Amygdala (tissue), 56 donors: ENCODE results near the gene DOK4.

Source experiments
- DNase-seq, 56 donors: peaks; one replicate each; lab custom pipeline; 2025; lab: John Stamatoyannopoulos, UW

DOK4 gene

DNA sequence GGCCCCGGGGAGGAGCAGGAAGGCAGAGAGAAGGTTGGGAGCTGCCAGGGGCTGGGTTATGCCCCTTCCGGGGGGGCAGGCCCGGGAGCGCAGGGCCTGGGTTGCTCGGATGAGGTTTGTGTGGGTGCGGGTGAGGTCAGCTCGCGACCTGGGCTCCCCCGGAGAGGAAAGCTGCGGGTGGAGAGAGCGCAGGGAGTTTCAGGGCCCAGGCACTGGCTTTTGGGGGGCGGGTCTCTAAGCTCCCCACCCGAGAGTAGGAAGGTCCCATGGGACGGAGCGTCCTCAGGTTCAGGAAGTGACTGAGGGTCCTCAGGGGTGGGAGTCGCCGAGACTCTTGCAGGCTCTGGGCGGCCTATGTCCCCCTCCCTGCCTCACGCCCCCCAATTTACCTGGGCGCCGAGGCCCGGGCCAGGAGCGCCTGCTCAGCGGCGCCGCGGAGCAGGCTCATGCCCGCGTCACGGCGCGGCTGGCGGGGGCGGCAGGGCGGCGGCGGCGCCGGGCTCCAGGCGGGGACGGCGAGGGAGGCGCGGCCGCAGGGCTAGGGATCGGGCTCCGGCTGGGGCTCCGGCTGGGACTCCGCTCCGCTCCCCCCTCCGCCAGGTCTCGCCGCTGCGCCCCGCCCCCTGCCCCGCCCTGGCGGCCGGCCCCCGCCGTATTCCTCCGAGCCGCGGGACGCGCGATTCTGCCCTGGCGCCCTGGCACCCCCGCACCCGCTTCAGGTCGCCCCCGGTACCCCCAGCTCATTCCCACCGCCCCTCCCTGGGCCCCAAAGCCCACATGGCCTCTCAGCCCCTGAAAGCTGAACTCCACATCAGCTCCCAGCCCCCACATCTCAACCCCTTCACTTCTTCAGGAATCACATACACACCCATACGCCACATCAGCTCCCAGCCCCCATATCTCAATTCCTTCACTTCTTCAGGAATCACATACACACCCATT, at the start of gene DOK4:
Gene DOK4 (minus strand): TSS at position 578 of the 942 bp plus-strand sequence. CDS start 6,986 bp downstream, outside the sequence.
- DNase-seq: peak in 41 of 56 donors; percentile 10 to 73 (median 41)

- peak in 53 of 56 donors; percentile 15 to 98 (median 73) for DNase-seq
Observed at GRCh38 chr16:57535680-57536305, 49.5 kb upstream of the DOK4 start.

GRCh38 chr16:57534881-57535658, 48.8 kb upstream of the DOK4 start:
- no peak for DNase-seq

DNA sequence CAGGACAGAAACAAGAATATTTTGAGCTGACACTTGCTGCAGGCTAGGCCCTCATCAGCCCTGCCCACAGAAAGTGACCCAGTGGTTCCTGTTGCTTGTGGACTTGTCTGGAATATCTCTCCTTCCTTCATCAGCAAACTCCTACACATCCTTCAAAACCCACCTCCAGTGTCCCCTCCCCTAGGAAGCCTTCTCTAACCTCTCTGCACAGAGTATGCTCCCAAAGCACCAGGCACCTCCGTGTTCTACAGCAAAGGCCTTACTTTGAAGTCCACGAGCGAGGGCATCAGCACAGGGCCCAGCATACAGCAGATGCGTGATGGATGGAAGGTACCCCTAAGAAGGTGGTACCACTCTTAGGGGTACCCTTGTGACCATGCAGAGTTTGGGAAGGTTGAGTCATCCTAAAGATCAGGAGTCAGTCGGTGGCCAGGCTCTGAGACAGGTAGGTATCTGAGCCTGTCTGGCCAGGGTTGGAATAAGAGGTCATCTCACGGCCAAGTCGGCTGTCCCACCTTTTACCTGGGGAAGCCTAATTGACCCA, 48.1 kb upstream of the DOK4 start:
- DNase-seq: no peak

GRCh38 chr16:57533431-57534336, 47.4 kb upstream of the DOK4 start:
- peak in 1 of 56 donors; percentile 35 for DNase-seq

GRCh38 chr16:57532266-57532625, 46.0 kb upstream of the DOK4 start:
- no peak for DNase-seq

- no peak for DNase-seq
Observed at GRCh38 chr16:57531635-57532265, 45.5 kb upstream of the DOK4 start.

DNA sequence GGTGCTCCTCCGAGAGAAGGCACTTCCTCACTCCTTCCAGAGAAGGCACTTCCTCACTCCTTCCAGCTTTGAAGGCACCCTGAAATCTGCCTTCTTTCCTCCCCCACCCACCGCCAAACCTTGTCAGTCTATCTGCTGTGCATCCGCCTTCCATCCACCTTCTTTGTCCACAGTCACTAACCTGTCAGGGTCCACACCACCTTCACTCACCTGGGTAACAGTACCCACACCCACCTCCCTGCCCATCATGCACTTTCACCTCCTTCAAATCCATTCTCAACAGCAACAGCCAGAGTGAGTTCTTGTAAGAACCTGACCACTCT, 44.9 kb upstream of the DOK4 start:
- no peak for DNase-seq

GRCh38 chr16:57530522-57531252, 44.4 kb upstream of the DOK4 start:
- DNase-seq: no peak

GRCh38 chr16:57530104-57530521, 43.8 kb upstream of the DOK4 start:
- DNase-seq: no peak

DNA sequence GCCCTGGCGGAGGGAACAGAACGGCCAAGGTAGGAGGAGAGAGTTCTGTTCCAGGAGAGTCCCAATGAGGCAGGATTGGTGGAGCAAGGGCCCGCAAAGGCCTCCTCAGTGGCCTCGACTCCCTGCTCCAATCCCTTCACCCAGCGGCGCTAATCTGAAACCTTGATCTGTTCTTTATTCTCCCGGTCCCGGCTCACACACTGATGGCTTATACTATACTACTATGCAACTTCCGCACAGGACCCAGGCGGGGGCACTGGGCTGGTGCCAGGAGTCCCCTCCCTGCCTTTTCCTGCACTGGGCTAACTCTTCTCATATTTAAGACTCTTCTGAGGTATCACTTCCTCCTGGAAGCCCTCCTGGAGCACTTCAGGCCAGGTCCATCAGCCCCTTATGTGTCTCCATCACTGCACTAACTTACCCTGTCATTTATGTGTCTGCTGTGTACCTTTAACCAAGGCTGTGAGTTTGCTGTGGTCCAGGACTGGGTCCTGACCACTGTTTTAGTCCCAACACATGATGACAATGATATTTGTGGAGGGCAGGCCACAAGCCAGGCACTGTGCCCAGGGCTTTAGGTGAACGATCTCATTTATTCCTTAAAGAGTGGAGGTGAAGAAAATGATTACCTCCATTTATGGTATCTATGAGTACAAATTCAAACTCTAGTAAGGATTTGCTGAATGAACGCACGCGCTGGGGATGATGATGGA, 43.3 kb upstream of the DOK4 start:
- DNase-seq: no peak

GRCh38 chr16:57528499-57529390, 42.5 kb upstream of the DOK4 start:
- no peak for DNase-seq

- DNase-seq: no peak
Observed at GRCh38 chr16:57527610-57528360, 41.5 kb upstream of the DOK4 start.

DNA sequence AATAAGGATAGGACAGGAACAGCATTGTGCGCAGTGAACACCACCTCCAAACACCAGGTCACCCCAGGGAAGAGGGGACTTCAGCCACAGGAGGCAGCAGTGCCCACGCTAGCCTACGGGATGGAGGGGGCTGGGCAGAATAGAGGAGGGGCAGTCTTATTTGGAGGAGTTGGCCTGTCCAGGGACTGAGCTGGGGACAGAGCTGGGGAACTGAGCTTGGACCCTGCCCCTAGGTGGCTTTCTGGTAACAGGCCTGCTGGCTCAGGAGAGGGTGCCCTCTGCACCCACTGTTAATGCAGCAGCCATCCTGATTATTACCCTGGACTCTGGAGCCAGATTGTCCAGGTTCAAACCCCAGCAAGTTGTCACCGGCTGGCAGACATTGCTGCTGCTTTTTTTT, 40.7 kb upstream of the DOK4 start:
- DNase-seq: no peak

DNA sequence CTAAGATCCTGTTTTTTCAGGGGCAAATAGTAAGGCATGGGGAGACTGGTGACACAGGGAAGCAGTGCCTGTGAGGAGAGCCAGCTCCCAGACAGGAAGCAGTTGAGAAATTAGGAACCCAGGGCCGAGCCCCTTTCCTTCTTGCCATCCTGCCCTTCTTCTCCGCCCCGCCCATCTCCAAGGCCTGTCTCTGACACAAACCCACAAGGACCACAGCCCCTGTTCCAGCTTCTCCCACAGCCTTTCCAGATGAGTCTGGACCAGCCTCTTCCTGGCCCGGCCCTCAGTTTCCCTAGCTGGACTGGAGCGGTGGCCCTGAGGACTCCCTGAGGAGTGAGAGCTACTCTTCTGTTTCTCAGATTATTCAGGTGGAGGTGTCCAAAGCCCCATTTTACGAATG, 40.2 kb upstream of the DOK4 start:
- DNase-seq: no peak

DNA sequence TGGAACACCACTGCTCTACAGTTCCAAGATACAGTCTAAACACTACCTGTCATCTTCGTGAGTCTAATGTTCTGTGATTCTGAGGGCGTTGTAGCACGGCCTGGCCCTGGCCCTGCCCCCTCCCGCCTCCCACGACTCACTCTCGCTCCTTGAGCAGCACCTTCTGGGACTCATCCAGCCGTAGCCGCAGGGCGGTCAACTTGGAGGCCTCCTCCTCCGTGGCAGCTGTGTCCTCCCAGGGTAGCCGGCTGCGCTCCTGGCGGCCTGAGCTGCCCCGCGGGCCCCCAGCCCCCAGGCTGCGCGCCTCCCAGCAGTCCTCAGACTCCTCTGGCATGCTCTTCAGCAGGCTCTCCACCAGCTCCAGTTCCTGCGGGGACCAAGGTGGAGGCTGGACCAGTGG, 39.5 kb upstream of the DOK4 start:
- no peak for DNase-seq
